ENCODE data around the gene DNAL1. TPM values are rescaled to one million over a fixed set of nuclear protein-coding genes. Genes with fewer than 3 reads are reported as not detected.

The DNAL1 gene
- total and polyA plus RNA-seq, 2 of the 13 experiments (the other 11 are each of a cell fraction or from before 2014, with no cell fraction given): 1.4 to 13.3 TPM

DNA sequence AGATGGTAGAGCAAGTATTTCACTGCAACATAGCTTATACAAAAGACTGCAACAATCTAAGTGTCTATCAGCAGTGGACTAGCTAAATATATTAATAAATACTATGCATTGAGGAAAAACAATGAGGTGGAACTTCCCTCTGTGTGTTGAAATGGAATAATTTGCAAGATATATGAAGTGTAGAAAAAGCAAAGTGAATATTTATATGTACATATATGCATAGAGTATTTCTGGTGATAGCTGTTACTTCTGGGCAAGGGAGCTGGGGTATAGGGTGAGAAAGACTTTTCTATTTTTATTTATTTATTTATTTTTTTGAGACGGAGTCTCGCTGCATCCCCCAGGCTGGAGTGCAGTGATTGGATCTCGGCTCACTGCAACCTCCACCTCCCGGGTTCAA lies 33.9 kb downstream of the DNAL1 start:
- Histone ChIP-seq H4K20me1 (ENCODE audit: insufficient read depth, low read length) (no peaks in the 10 kb centered on the region), H3K4me2 (ENCODE audit: low read depth, low read length) (no peak overlapping the region), H3K9ac (ENCODE audit: insufficient read depth, low read depth, low read length) (no peak overlapping the region), H3K27ac (ENCODE audit: extremely low read length, insufficient read depth, low read length) (no peak overlapping the region), H3K4me3 (replicated peaks in 1 of 3; ENCODE audit: insufficient read depth in 1 of 3, low read depth in 2 of 3, low read length in 3 of 3) (no peak overlapping the region), H3K4me1 (ENCODE audit: insufficient read depth, low read length) (no peaks in the 10 kb centered on the region), H3K36me3 (replicated peaks in 1 of 2; ENCODE audit: control insufficient read depth in 1 of 2, insufficient read depth in 2 of 2, low read length in 2 of 2) (no peaks in the 10 kb centered on the region), H3K9me3 (ENCODE audit: low read length) (no peaks in the 10 kb centered on the region), H2AFZ (ENCODE audit: low read length) (no peak overlapping the region), H3K27me3 (ENCODE audit: control insufficient read depth in 1 of 2, insufficient read depth in 2 of 2, low read length in 2 of 2) (no peaks in the 10 kb centered on the region), H3K79me2 (ENCODE audit: insufficient read depth, low read length) (no peaks in the 10 kb centered on the region)
- TF ChIP-seq ZNF652 (CRISPR knock-in tag; IDR thresholded peaks at IDR 0.05; ENCODE audit: borderline replicate concordance, low read depth) (no peak), ARNT (IDR thresholded peaks at IDR 0.05) (no peak)
- TF ChIP-seq, protein P1, sequence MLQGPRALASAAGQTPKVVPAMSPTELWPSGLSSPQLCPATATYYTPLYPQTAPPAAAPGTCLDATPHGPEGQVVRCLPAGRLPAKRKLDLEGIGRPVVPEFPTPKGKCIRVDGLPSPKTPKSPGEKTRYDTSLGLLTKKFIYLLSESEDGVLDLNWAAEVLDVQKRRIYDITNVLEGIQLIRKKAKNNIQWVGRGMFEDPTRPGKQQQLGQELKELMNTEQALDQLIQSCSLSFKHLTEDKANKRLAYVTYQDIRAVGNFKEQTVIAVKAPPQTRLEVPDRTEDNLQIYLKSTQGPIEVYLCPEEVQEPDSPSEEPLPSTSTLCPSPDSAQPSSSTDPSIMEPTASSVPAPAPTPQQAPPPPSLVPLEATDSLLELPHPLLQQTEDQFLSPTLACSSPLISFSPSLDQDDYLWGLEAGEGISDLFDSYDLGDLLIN (CRISPR knock-in tag; IDR thresholded peaks at IDR 0.05; ENCODE audit: borderline replicate concordance): no peak
- intact Hi-C loops (cut with micrococcal nuclease; ENCODE audit: unreplicated experiment) (no loop called here), in situ Hi-C loops (cut with HindIII; ENCODE audit: extremely low pct_ligation_motif_present, low pct_unique_long_range_greater_than_20kb) (no loop called here)
- POLR2A ChIA-PET: no interaction called here
- CTCF ChIA-PET (ENCODE audit: low intra/inter-chr PET ratio, low total read pairs): no interaction called here
- no peak for FAIRE-seq
- ATAC-seq: no peak
- BruUV-seq (replicated peaks): no TSS peak
- DNase-seq (ENCODE audit: low spot score): no peak
- WGBS (ENCODE audit: low lambda C conversion rate): 95% methylated on average over 4 of the region's 4 CpGs

DNA sequence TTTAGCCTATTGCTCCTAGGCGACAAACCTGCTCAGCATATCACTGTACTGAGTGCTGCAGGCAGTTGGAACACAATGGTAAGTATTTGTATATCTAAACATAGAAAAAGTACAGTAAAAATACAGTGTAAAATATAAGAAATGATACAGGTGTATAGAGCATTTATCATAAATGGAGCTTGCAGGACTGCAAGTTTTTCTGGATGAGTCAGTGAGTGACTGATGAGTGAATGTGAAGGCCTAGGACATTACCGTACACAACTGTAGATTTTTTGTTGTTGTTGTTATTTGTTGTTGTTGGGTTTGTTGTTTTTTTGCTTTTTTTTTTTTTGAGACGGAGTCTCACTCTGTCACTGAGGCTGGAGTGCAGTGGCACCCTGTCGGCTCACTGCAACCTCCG lies 36.0 kb downstream of the DNAL1 start:
- Histone ChIP-seq H3K27me3 (ENCODE audit: control insufficient read depth in 1 of 2, insufficient read depth in 2 of 2, low read length in 2 of 2) (no peaks in the 10 kb centered on the region), H3K9ac (ENCODE audit: insufficient read depth, low read depth, low read length) (no peak overlapping the region), H4K20me1 (ENCODE audit: insufficient read depth, low read length) (no peaks in the 10 kb centered on the region), H3K4me2 (ENCODE audit: low read depth, low read length) (no peak overlapping the region), H2AFZ (ENCODE audit: low read length) (no peak overlapping the region), H3K27ac (ENCODE audit: extremely low read length, insufficient read depth, low read length) (no peak overlapping the region), H3K36me3 (replicated peaks in 1 of 2; ENCODE audit: control insufficient read depth in 1 of 2, insufficient read depth in 2 of 2, low read length in 2 of 2) (no peaks in the 10 kb centered on the region), H3K4me3 (replicated peaks in 1 of 3; ENCODE audit: insufficient read depth in 1 of 3, low read depth in 2 of 3, low read length in 3 of 3) (no peak overlapping the region), H3K79me2 (ENCODE audit: insufficient read depth, low read length) (no peaks in the 10 kb centered on the region), H3K4me1 (ENCODE audit: insufficient read depth, low read length) (no peaks in the 10 kb centered on the region), H3K9me3 (ENCODE audit: low read length) (no peaks in the 10 kb centered on the region)
- no peak for DNase-seq (ENCODE audit: low spot score)
- 93% methylated on average over 5 of the region's 5 CpGs for WGBS (ENCODE audit: low lambda C conversion rate)
- TF ChIP-seq NFE2L2 (IDR thresholded peaks at IDR 0.05; ENCODE audit: low read length): no peak
- no peak for TF ChIP-seq NFE2 (CRISPR knock-in tag; IDR thresholded peaks at IDR 0.05)
- TF ChIP-seq ZNF546 (CRISPR knock-in tag; conservative IDR thresholded peaks at IDR 0.05): no peak
- TF ChIP-seq ZNF230 (CRISPR knock-in tag; IDR thresholded peaks at IDR 0.05): no peak
- no peak for TF ChIP-seq RAD51 (IDR thresholded peaks at IDR 0.05; ENCODE audit: borderline replicate concordance)
- TF ChIP-seq HDAC6 (IDR thresholded peaks at IDR 0.05; ENCODE audit: low read depth, low read length): no peak
- TF ChIP-seq RFX3 (CRISPR knock-in tag; IDR thresholded peaks at IDR 0.05): no peak
- no peak for TF ChIP-seq DNMT3B (CRISPR knock-in tag; conservative IDR thresholded peaks at IDR 0.05)
- TF ChIP-seq, protein P2, sequence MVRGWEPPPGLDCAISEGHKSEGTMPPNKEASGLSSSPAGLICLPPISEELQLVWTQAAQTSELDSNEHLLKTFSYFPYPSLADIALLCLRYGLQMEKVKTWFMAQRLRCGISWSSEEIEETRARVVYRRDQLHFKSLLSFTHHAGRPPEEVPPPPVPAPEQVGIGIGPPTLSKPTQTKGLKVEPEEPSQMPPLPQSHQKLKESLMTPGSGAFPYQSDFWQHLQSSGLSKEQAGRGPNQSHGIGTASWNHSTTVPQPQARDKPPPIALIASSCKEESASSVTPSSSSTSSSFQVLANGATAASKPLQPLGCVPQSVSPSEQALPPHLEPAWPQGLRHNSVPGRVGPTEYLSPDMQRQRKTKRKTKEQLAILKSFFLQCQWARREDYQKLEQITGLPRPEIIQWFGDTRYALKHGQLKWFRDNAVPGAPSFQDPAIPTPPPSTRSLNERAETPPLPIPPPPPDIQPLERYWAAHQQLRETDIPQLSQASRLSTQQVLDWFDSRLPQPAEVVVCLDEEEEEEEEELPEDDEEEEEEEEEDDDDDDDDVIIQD (CRISPR knock-in tag; IDR thresholded peaks at IDR 0.05; ENCODE audit: low read depth): no peak
- no peak for TF ChIP-seq PHB2 (IDR thresholded peaks at IDR 0.05; ENCODE audit: partially characterized antibody)
- TF ChIP-seq BRD4 (CRISPR knock-in tag; IDR thresholded peaks at IDR 0.05): no peak
- TF ChIP-seq ZFYVE20 (CRISPR knock-in tag; IDR thresholded peaks at IDR 0.05; ENCODE audit: borderline replicate concordance, low read depth): no peak
- TF ChIP-seq MAF1 (CRISPR knock-in tag; IDR thresholded peaks at IDR 0.05; ENCODE audit: borderline replicate concordance): no peak
- no peak for TF ChIP-seq ZNF768 (CRISPR knock-in tag; IDR thresholded peaks at IDR 0.05)
- ChIA-PET CTCF (ENCODE audit: low intra/inter-chr PET ratio, low total read pairs) (no interaction called here), POLR2A (interaction anchor here (0.7 kb wide), 1 partner anchor 9 kb away, joined by 3 read pairs; no protein-coding TSS in a partner anchor)
- in situ Hi-C loops (cut with HindIII; ENCODE audit: extremely low pct_ligation_motif_present, low pct_unique_long_range_greater_than_20kb): no loop called here
- BruUV-seq (replicated peaks): no TSS peak
- no peak for ATAC-seq
- no peak for FAIRE-seq
- intact Hi-C loops (cut with micrococcal nuclease; ENCODE audit: unreplicated experiment): no loop called here

Data from HepG2 (cell line).